ENCODE results near the gene NOX5. TPM values are rescaled to one million over a fixed set of nuclear protein-coding genes. Genes with fewer than 3 reads are reported as not detected.

The NOX5 gene
- total and polyA plus RNA-seq, 4 donors: under 0.01 to 0.08 (median 0.01) TPM

DNA sequence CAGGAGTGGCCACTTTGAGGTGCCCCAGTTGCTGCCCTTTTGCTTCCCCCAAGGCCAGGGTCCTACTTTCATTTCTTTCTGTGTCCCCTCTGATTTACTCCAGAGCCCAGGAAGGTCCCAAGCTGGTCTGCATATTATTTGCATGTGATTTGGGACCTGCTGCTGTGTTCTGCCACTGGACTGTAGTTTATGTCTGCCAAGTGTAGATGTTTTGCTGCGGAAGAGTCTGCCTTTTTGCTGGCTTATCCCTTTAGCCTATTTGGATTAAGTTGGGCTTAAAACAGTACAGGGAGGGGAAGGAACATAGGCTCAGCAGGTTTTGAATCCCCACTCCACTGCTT is 21.4 kb downstream of the NOX5 start:
- Histone ChIP-seq H3K4me1 (ENCODE audit: control insufficient read depth in 4 of 4, insufficient read depth in 4 of 4, low read length in 3 of 4) (peaks cover 0 to 4% (median 1%) of the 10 kb centered on the region in 4 donors), H3K4me3 (ENCODE audit: low read depth in 1 of 3, low read length in 3 of 3) (no peak overlapping the region), H3K36me3 (ENCODE audit: control insufficient read depth in 4 of 4, insufficient read depth in 3 of 4, low read depth in 1 of 4, low read length in 3 of 4) (no peaks in the 10 kb centered on the region), H3K9ac (ENCODE audit: low read depth in 1 of 2, low read length in 2 of 2) (no peak overlapping the region), H3K9me3 (ENCODE audit: control insufficient read depth in 4 of 4, low read length in 3 of 4) (no peaks in the 10 kb centered on the region), H3K27me3 (ENCODE audit: control insufficient read depth in 4 of 4, insufficient read depth in 4 of 4, low read length in 3 of 4) (peaks cover 0 to 3% (median 1%) of the 10 kb centered on the region in 4 donors), H3K27ac (ENCODE audit: low read depth in 1 of 2, low read length in 2 of 2) (no peak overlapping the region)
- DNase-seq (ENCODE audit: low spot score): peak; percentile 10
- no peak for TF ChIP-seq RXRA (IDR thresholded peaks at IDR 0.05)
- TF ChIP-seq, protein P1, sequence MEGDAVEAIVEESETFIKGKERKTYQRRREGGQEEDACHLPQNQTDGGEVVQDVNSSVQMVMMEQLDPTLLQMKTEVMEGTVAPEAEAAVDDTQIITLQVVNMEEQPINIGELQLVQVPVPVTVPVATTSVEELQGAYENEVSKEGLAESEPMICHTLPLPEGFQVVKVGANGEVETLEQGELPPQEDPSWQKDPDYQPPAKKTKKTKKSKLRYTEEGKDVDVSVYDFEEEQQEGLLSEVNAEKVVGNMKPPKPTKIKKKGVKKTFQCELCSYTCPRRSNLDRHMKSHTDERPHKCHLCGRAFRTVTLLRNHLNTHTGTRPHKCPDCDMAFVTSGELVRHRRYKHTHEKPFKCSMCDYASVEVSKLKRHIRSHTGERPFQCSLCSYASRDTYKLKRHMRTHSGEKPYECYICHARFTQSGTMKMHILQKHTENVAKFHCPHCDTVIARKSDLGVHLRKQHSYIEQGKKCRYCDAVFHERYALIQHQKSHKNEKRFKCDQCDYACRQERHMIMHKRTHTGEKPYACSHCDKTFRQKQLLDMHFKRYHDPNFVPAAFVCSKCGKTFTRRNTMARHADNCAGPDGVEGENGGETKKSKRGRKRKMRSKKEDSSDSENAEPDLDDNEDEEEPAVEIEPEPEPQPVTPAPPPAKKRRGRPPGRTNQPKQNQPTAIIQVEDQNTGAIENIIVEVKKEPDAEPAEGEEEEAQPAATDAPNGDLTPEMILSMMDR (IDR thresholded peaks at IDR 0.05; ENCODE audit: low read depth, low read length, missing input control): no peak
- no peak for TF ChIP-seq HNF4A (conservative IDR thresholded peaks at IDR 0.05)
- TF ChIP-seq, protein P2, sequence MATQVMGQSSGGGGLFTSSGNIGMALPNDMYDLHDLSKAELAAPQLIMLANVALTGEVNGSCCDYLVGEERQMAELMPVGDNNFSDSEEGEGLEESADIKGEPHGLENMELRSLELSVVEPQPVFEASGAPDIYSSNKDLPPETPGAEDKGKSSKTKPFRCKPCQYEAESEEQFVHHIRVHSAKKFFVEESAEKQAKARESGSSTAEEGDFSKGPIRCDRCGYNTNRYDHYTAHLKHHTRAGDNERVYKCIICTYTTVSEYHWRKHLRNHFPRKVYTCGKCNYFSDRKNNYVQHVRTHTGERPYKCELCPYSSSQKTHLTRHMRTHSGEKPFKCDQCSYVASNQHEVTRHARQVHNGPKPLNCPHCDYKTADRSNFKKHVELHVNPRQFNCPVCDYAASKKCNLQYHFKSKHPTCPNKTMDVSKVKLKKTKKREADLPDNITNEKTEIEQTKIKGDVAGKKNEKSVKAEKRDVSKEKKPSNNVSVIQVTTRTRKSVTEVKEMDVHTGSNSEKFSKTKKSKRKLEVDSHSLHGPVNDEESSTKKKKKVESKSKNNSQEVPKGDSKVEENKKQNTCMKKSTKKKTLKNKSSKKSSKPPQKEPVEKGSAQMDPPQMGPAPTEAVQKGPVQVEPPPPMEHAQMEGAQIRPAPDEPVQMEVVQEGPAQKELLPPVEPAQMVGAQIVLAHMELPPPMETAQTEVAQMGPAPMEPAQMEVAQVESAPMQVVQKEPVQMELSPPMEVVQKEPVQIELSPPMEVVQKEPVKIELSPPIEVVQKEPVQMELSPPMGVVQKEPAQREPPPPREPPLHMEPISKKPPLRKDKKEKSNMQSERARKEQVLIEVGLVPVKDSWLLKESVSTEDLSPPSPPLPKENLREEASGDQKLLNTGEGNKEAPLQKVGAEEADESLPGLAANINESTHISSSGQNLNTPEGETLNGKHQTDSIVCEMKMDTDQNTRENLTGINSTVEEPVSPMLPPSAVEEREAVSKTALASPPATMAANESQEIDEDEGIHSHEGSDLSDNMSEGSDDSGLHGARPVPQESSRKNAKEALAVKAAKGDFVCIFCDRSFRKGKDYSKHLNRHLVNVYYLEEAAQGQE (IDR thresholded peaks at IDR 0.05): no peak
- TF ChIP-seq, protein P3, sequence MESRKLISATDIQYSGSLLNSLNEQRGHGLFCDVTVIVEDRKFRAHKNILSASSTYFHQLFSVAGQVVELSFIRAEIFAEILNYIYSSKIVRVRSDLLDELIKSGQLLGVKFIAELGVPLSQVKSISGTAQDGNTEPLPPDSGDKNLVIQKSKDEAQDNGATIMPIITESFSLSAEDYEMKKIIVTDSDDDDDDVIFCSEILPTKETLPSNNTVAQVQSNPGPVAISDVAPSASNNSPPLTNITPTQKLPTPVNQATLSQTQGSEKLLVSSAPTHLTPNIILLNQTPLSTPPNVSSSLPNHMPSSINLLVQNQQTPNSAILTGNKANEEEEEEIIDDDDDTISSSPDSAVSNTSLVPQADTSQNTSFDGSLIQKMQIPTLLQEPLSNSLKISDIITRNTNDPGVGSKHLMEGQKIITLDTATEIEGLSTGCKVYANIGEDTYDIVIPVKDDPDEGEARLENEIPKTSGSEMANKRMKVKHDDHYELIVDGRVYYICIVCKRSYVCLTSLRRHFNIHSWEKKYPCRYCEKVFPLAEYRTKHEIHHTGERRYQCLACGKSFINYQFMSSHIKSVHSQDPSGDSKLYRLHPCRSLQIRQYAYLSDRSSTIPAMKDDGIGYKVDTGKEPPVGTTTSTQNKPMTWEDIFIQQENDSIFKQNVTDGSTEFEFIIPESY (IDR thresholded peaks at IDR 0.05): no peak
- TF ChIP-seq, protein P4, sequence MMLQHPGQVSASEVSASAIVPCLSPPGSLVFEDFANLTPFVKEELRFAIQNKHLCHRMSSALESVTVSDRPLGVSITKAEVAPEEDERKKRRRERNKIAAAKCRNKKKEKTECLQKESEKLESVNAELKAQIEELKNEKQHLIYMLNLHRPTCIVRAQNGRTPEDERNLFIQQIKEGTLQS (IDR thresholded peaks at IDR 0.05): no peak
- TF ChIP-seq NR2F2 (IDR thresholded peaks at IDR 0.05): no peak
- WGBS: 85% methylated on average over 1 of the region's 1 CpG

DNA sequence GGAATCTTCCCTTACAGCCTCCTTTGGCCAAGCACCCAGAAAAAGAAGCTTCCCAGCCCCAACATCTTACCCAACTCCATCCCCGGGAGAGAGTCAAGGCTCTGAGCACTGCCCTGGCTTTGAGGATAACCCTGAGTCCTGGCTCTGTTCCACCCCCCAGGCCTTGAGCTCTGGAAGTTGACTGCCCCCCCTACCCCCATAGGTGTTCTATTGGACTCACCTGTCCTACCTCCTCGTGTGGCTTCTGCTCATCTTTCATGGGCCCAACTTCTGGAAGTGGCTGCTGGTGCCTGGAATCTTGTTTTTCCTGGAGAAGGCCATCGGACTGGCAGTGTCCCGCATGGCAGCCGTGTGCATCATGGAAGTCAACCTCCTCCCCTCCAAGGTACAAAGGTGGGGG is 22.3 kb downstream of the NOX5 start:
- 86% methylated on average over 5 of the region's 5 CpGs for WGBS
- H3K27ac ChIP-seq (ENCODE audit: low read depth in 1 of 2, low read length in 2 of 2): no peak overlapping the region
- no peak overlapping the region for H3K9ac ChIP-seq (ENCODE audit: low read depth in 1 of 2, low read length in 2 of 2)
- H3K36me3 ChIP-seq (ENCODE audit: control insufficient read depth in 4 of 4, insufficient read depth in 3 of 4, low read depth in 1 of 4, low read length in 3 of 4): no peaks in the 10 kb centered on the region
- peaks cover 0 to 2% (median 0%) of the 10 kb centered on the region in 4 donors for H3K4me1 ChIP-seq (ENCODE audit: control insufficient read depth in 4 of 4, insufficient read depth in 4 of 4, low read length in 3 of 4)
- TF ChIP-seq, protein P2 (IDR thresholded peaks at IDR 0.05): no peak
- TF ChIP-seq EGR1 (IDR thresholded peaks at IDR 0.05; ENCODE audit: low read depth in 2 of 2) (no peak), FOXA2 (IDR thresholded peaks at IDR 0.05) (no peak), HNF4G (IDR thresholded peaks at IDR 0.05) (no peak), YY1 (IDR thresholded peaks at IDR 0.05) (no peak), JUND (IDR thresholded peaks at IDR 0.05) (no peak)
- no peaks in the 10 kb centered on the region for H3K9me3 ChIP-seq (ENCODE audit: control insufficient read depth in 4 of 4, low read length in 3 of 4)
- H3K4me3 ChIP-seq (ENCODE audit: low read depth in 1 of 3, low read length in 3 of 3): no peak overlapping the region
- H3K27me3 ChIP-seq (ENCODE audit: control insufficient read depth in 4 of 4, insufficient read depth in 4 of 4, low read length in 3 of 4): peaks cover 0 to 3% (median 0%) of the 10 kb centered on the region in 4 donors
- DNase-seq (ENCODE audit: low spot score): peak; percentile 9

Measured in liver (tissue), 9 donors.